K562 (cell line): Measurements from ENCODE around the gene CCDC88A.
A peak's percentile ranks its signal among the peaks of the same experiment; 100 is the strongest.

Source experiments
- CC2D1A ChIP-seq: fragments of 450-650 bp; IDR thresholded peaks from 2 replicates; pipeline ENCODE4 v1.6.1; 2017; ENCODE audit warnings: mild to moderate bottlenecking
- CHD2 ChIP-seq: IDR thresholded peaks from 2 replicates; pipeline ENCODE4 v1.6.1; 2011; ENCODE audit warnings: low read depth, low read length
- FOXA1 ChIP-seq: fragments of 450-650 bp; IDR thresholded peaks from 2 replicates; pipeline ENCODE4 v1.6.1; 2016; ENCODE audit warnings: mild to moderate bottlenecking, borderline replicate concordance
- NFIX ChIP-seq: fragments of 250-450 bp; sonication (Bioruptor Pico); IDR thresholded peaks from 2 replicates; pipeline ENCODE4 v1.4.0; 2020; ENCODE audit warnings: low read depth, mild to moderate bottlenecking, moderate library complexity
- SRSF1 ChIP-seq: fragments of 200-400 bp; formaldehyde crosslinking; IDR thresholded peaks from 2 replicates; pipeline ENCODE4 v1.6.1; 2017; ENCODE audit warnings: mild to moderate bottlenecking, low read depth, low read length, moderate library complexity
- ZC3H8 ChIP-seq: fragments of 450-650 bp; IDR thresholded peaks from 2 replicates; pipeline ENCODE4 v1.6.1; 2017
- ZNF354B ChIP-seq: fragments of 250-450 bp; sonication (Bioruptor Pico); IDR thresholded peaks from 2 replicates; pipeline ENCODE4 v1.4.0; 2020
- TF ChIP-seq, protein P1 (sequence below): fragments of 450-650 bp; formaldehyde crosslinking; IDR thresholded peaks from 2 replicates; pipeline ENCODE4 v1.4.0; 2022; ENCODE audit warnings: missing genetic modification characterization
- TF ChIP-seq, protein P2 (sequence below), 3 experiments: IDR thresholded peaks in 2 of 3; conservative IDR thresholded peaks in 1 of 3; 2 replicates each; pipeline ENCODE4 v1.5.1; 2011 to 2012; ENCODE audit warnings: low read length in 3 of 3, mild to moderate bottlenecking in 3 of 3, control low read depth in 2 of 3, improper control_type of control experiment in 1 of 3, inconsistent platforms in 1 of 3, low read depth in 1 of 3, mixed read lengths in 1 of 3, moderate library complexity in 1 of 3; ENCODE audit not compliant: insufficient read depth in 2 of 3
- TF ChIP-seq, protein P3 (sequence below): sonication (generic); formaldehyde crosslinking; IDR thresholded peaks from 2 replicates; pipeline ENCODE4 v1.9.0; 2022; ENCODE audit warnings: mild to moderate bottlenecking, missing genetic modification reagents

DNA sequence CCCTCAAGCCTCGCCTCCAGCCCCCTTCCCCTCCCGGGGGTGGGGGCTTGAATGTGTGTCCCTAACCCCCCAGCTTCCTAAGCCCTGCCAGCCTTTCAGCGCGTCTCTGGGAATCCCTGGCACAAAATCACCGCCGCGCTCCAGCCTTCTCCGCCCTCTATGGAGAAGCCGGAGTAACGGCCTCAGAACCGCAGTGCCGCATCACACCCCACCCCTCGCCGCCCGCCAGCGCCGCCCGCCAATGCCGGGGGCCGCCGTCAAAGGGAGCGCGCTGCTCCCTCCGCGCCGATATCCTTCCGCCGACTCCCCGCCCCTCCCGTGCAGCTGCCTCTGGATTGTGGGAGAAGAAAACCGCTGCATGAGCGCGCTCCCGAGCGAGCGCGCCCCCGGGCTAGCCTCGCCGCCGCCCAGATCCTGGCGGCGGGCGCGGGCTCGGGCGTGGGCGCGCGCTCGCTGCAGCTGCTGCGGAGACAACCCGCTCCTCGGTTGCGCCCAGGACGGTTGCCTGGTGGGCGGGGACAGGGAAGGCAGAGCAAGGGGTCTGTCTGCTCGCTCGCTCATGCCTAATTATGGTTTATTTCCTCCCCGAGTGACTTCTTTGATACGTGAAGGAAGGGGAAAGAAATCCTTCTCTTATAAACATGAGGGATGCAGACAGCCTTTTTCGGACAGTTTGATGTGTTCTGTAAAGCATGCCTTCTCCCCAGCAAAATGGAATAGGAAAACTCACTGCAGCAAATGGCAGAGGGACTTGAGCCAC lies at the start of gene CCDC88A:
- no peak for TF ChIP-seq CC2D1A
- TF ChIP-seq SRSF1 = 0 out of 2 replicates have a peak, but pooled peaks have one; percentile 80
- TF ChIP-seq CHD2 = peak; percentile 94
- TF ChIP-seq ZC3H8 = no peak
- no peak for TF ChIP-seq NFIX (CRISPR knock-in tag)
- TF ChIP-seq, protein P1, sequence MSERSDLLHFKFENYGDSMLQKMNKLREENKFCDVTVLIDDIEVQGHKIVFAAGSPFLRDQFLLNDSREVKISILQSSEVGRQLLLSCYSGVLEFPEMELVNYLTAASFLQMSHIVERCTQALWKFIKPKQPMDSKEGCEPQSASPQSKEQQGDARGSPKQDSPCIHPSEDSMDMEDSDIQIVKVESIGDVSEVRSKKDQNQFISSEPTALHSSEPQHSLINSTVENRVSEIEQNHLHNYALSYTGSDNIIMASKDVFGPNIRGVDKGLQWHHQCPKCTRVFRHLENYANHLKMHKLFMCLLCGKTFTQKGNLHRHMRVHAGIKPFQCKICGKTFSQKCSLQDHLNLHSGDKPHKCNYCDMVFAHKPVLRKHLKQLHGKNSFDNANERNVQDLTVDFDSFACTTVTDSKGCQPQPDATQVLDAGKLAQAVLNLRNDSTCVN (CRISPR knock-in tag) = 0 out of 2 replicates have a peak, but pooled peaks have one; percentile 6
- TF ChIP-seq, protein P2, sequence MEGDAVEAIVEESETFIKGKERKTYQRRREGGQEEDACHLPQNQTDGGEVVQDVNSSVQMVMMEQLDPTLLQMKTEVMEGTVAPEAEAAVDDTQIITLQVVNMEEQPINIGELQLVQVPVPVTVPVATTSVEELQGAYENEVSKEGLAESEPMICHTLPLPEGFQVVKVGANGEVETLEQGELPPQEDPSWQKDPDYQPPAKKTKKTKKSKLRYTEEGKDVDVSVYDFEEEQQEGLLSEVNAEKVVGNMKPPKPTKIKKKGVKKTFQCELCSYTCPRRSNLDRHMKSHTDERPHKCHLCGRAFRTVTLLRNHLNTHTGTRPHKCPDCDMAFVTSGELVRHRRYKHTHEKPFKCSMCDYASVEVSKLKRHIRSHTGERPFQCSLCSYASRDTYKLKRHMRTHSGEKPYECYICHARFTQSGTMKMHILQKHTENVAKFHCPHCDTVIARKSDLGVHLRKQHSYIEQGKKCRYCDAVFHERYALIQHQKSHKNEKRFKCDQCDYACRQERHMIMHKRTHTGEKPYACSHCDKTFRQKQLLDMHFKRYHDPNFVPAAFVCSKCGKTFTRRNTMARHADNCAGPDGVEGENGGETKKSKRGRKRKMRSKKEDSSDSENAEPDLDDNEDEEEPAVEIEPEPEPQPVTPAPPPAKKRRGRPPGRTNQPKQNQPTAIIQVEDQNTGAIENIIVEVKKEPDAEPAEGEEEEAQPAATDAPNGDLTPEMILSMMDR (IDR thresholded peaks at IDR 0.05 in 2 of 3, conservative IDR thresholded peaks at IDR 0.05 in 1 of 3; ENCODE audit: insufficient read depth in 2 of 3, low read depth in 1 of 3, low read length in 3 of 3) = peak; percentile 13 to 27 (median 14); a peak in 1 of 6 replicates
- TF ChIP-seq ZNF354B (CRISPR knock-in tag) = no peak
- TF ChIP-seq, protein P3, sequence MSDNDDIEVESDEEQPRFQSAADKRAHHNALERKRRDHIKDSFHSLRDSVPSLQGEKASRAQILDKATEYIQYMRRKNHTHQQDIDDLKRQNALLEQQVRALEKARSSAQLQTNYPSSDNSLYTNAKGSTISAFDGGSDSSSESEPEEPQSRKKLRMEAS = peak; percentile 75
- TF ChIP-seq FOXA1 = no peak
